AG09309 (cell line): ENCODE measurements around the gene LMTK3.

Source experiments
- DNase-seq: peaks from one replicate; pipeline ENCODE4 v3.0.0-alpha.2; 2010; ENCODE audit warnings: low read depth
- H3K4me3 ChIP-seq: 2 replicates; pipeline ENCODE4 v1.5.1; 2011; ENCODE audit warnings: mild to moderate bottlenecking, low read depth, low read length, moderate library complexity; ENCODE audit not compliant: control insufficient read depth
- TF ChIP-seq, protein P1 (sequence below): IDR thresholded peaks from 2 replicates; pipeline ENCODE4 v1.5.1; 2011; ENCODE audit warnings: mild to moderate bottlenecking, low read depth, low read length, inconsistent platforms; ENCODE audit not compliant: insufficient read depth, control insufficient read depth; ENCODE audit errors: missing control alignments

Gene LMTK3

DNA sequence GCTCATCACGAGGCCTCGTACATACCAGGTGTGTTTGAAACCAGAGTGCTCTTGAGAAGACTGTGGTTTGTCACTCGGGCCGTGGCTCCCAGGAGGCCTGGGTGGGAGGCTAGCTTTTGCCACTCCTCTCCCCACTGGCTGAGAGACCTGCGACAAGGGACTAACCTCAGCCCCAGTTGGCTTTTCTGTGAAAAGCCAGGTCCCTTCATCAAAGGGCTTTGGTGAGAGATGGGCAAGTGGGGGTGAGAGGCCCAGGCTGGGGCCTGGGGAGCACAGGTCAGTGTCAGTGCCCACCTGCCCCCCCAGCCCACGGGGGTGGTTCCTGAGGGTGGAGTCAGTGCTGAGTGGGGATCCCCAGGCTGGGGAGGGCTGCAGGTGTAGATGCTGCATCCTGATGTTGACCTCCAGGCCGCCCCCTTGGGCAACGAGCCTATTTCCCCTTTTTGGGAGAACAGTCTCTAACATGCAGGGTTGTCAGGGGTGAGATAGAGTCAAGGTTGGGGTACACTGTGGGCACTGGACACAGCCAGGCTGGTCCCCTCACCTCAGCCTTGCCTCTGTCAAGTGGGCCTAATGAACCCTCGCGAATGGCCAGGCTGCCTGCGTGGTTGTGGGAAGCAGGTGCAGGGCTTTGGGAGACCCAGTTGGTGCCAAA is 55.6 kb downstream of the LMTK3 start:
- DNase-seq, result no peak
- TF ChIP-seq, protein P1, sequence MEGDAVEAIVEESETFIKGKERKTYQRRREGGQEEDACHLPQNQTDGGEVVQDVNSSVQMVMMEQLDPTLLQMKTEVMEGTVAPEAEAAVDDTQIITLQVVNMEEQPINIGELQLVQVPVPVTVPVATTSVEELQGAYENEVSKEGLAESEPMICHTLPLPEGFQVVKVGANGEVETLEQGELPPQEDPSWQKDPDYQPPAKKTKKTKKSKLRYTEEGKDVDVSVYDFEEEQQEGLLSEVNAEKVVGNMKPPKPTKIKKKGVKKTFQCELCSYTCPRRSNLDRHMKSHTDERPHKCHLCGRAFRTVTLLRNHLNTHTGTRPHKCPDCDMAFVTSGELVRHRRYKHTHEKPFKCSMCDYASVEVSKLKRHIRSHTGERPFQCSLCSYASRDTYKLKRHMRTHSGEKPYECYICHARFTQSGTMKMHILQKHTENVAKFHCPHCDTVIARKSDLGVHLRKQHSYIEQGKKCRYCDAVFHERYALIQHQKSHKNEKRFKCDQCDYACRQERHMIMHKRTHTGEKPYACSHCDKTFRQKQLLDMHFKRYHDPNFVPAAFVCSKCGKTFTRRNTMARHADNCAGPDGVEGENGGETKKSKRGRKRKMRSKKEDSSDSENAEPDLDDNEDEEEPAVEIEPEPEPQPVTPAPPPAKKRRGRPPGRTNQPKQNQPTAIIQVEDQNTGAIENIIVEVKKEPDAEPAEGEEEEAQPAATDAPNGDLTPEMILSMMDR, result no peak
- H3K4me3 ChIP-seq, result no peak overlapping the region

DNA sequence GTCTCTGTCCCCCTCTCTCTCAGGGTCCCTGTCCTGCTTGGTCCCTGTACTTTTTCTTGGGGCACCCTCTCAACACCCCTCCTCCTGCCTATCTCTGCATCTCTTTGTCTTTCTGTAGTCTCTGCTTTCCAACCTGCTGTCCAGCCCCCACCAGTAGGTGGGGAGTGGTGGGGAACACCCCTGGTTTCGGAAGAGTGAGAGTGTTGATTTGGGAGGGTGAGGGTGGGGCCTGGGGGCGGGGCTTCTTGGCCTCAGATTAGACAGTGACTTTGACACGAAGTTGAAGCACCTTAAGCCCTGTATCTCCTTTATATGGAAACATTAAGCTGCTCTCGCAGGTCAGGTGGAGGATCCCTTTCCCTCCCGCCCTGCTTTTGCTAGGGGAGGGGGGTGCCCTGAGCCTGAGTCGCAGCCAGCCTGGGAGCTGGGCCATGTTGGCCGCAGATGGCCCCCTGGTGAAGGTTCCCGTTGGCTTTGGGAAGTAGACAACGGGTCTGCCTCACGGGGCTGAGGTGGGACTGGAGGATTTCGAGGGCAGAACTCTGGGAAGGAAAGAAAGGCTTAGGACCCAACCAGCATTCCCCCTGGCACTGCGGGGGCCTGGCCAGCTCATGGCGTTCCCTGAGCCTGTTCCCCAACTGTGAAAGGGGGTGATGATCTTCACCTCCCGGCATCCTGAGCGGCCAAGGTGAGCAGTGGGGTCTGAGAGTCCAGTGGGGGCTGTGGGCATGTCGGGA is 56.3 kb downstream of the LMTK3 start, which contains the start of gene KCNJ14:
KCNJ14 (plus strand) TSS at position 404 of the 737 bp plus-strand sequence. CDS start 6,151 bp downstream, outside the sequence.
- DNase-seq, result no peak
- TF ChIP-seq, protein P1, result no peak

DNA sequence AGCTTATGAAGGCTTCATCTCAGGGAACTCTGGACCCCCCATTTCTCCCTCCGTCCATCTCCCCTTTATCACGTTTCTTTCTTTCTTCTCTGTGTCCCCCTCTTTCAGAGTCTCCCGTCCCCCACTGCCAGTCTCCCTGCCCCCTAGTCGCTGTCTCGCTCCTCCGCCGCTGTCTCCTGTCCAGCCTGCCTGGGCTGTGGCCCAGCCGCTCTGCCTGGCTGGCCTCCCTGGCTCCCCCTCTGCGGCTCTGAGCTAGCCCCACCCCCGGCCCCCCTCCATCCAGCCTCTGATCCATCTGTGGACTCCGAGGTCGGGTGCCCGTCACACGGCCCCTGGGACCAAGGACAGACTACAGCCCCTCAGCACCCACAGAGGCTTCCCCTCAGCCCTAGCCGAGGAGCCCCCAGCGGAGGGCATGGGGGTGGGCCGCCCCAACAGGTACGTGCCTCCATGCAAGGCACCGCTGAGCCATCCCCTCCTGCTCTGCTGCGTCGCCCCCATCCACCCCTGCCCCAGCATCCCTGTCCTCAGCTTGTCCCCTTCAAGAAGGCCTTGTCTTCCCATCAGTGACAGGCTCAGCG is 57.4 kb downstream of the LMTK3 start:
- TF ChIP-seq, protein P1, result no peak
- no peak overlapping the region for H3K4me3 ChIP-seq
- DNase-seq, result no peak

More for the DNA sequence above, 56.3 kb downstream of the LMTK3 start, which contains the start of gene KCNJ14:
- no peak within 1 kb of the TSS for H3K4me3 ChIP-seq

DNA sequence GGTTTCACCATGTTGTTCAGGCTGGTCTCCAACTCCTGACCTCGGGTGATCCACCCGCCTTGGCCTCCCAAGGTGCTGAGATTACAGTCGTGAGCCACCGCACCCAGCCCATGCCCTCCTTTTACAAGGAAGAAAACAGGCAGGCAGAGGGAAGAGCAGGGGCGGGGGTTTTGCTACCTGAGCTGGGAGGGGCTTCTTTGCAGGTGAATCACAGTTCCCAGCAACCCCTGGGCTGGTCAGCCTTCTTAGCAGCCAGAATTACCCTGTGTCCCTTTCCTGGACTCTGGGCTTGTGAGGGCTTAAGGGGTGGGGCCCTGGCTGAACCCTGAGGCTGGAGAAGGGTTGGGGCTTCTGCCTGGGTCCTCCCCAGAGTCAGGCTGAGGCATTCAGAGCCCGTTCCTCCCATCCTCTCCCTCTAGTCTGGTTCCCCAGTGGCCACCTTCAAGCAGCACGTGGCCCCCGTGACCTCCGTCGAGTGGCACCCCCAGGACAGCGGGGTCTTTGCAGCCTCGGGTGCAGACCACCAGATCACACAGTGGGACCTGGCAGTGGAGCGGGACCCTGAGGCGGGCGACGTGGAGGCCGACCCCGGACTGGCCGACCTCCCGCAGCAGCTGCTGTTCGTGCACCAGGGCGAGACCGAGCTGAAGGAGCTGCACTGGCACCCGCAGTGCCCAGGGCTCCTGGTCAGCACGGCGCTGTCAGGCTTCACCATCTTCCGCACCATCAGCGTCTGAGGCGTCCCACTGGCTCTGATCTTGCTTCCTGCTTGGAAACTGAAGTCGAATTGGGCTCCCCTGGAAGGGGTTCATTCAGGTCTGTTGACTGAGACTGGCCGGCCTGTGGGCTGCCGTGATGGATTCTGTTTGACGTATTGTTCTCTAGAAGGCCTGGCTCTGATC is 59.1 kb downstream of the LMTK3 start:
- no peak overlapping the region for H3K4me3 ChIP-seq
- TF ChIP-seq, protein P1, result no peak
- no peak for DNase-seq

DNA sequence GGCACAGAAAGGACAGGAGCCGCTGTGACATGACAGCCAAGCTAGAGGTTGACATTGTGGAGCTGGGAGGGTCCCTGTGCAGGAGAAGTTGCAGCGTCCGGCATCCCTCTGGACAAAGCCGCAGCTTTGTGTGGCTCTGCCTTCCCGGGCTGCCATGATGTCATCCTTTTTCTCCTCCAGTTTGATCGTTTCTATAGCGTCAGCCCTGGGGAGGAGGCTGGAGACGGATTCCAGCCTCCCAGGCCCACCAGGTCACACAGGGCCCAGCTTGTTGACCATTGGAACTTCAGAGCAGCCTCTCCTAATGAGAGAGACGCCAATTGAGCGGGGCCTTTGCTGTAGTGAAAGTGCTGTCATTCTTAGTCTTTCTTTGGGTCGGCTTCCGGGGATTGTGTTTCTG is 60.0 kb downstream of the LMTK3 start:
- TF ChIP-seq, protein P1, result no peak
- H3K4me3 ChIP-seq, result no peak overlapping the region
- DNase-seq, result no peak

DNA sequence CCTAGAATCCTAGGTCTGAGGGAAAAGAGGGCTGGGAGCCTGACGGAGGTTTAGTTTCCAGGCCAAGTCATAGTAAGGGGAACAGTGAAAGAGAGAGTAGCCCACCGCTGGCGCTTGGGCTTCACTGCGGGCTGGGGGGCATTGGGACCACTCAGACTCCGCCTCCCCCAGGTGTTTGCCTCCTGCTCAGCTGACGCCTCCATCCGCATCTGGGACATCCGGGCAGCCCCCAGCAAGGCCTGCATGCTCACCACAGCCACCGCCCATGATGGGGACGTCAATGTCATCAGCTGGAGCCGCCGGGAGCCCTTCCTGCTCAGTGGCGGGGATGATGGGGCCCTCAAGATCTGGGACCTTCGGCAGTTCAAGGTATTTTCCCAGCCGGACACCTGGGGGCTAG is 60.8 kb downstream of the LMTK3 start:
- DNase-seq, result no peak
- TF ChIP-seq, protein P1, result no peak
- no peak overlapping the region for H3K4me3 ChIP-seq
